ENCODE results near the gene MVK.

- TF ChIP-seq CTCF (IDR thresholded peaks at IDR 0.05), result no peak
- TF ChIP-seq POLR2A (IDR thresholded peaks at IDR 0.05), result no peak
Measured at GRCh38 chr12:109575683-109576082, 2.1 kb downstream of the MVK start.

Data from right lobe of liver (tissue), 4 donors.